Measurements from ENCODE around the gene FUT6.
"Not testable (repeated sequence)": the region's sequence is repeated elsewhere in the genome, so short reads cannot be mapped to it uniquely, and the experiment has no call there.

The FUT6 gene

GRCh38 chr19:5880196-5880595, 40.7 kb upstream of the FUT6 start:
- DNase-seq (ENCODE audit: low spot score), result no peak
- no peak overlapping the region for H3K4me3 ChIP-seq
- no peak overlapping the region for H3K27ac ChIP-seq
- TF ChIP-seq CTCF (IDR thresholded peaks at IDR 0.05), result no peak

- Histone ChIP-seq H3K27ac (no peak overlapping the region), H3K4me3 (no peak overlapping the region)
- no peak for TF ChIP-seq CTCF (IDR thresholded peaks at IDR 0.05)
- DNase-seq (ENCODE audit: low spot score), result no peak
These were observed 38.4 kb upstream of the FUT6 start for GRCh38 chr19:5877882-5878281.

GRCh38 chr19:5877427-5877826, 37.9 kb upstream of the FUT6 start:
- no peak for TF ChIP-seq CTCF (IDR thresholded peaks at IDR 0.05)
- no peak overlapping the region for H3K27ac ChIP-seq
- DNase-seq (ENCODE audit: low spot score), result no peak
- H3K4me3 ChIP-seq, result no peak overlapping the region

- not testable (repeated sequence) for H3K4me3 ChIP-seq; H3K27ac ChIP-seq; DNase-seq (ENCODE audit: low spot score)
These were observed 35.0 kb upstream of the FUT6 start for GRCh38 chr19:5874496-5874895.

GRCh38 chr19:5873617-5874199, 34.2 kb upstream of the FUT6 start:
- H3K4me3 ChIP-seq, result no peak overlapping the region
- no peak for TF ChIP-seq CTCF (IDR thresholded peaks at IDR 0.05)
- no peak for DNase-seq (ENCODE audit: low spot score)
- no peak overlapping the region for H3K27ac ChIP-seq

- DNase-seq (ENCODE audit: low spot score), result no peak
- H3K27ac ChIP-seq, result no peak overlapping the region
- H3K4me3 ChIP-seq, result no peak overlapping the region
- TF ChIP-seq CTCF (IDR thresholded peaks at IDR 0.05), result no peak
These were observed 31.5 kb upstream of the FUT6 start for GRCh38 chr19:5870986-5871394.

- H3K27ac ChIP-seq, result no peak overlapping the region
- no peak for TF ChIP-seq CTCF (IDR thresholded peaks at IDR 0.05)
These were observed 28.0 kb upstream of the FUT6 start for GRCh38 chr19:5867201-5868136.

More at GRCh38 chr19:5867201-5868136, 28.0 kb upstream of the FUT6 start:
- DNase-seq (ENCODE audit: low spot score), result no peak
- H3K4me3 ChIP-seq, result no peak overlapping the region

Data from coronary artery (tissue), 2 donors.